ENCODE results near the gene NUTM2D. TPM values are rescaled to one million over a fixed set of nuclear protein-coding genes. Genes with fewer than 3 reads are reported as not detected.

The NUTM2D gene, protein sequence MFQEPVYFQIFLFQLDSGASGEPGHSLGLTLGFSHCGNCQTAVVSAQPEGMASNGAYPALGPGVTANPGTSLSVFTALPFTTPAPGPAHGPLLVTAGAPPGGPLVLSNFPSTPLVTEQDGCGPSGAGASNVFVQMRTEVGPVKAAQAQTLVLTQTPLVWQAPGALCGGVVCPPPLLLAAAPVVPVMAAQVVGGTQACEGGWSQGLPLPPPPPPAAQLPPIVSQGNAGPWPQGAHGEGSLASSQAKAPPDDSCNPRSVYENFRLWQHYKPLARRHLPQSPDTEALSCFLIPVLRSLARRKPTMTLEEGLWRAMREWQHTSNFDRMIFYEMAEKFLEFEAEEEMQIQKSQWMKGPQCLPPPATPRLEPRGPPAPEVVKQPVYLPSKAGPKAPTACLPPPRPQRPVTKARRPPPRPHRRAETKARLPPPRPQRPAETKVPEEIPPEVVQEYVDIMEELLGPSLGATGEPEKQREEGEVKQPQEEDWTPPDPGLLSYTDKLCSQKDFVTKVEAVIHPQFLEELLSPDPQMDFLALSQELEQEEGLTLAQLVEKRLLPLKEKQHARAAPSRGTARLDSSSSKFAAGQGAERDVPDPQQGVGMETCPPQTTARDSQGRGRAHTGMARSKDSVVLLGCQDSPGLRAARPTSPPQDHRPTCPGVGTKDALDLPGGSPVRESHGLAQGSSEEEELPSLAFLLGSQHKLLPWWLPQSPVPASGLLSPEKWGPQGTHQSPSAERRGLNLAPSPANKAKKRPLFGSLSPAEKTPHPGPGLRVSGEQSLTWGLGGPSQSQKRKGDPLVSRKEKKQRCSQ
- 1.4 and 1.5 TPM in 2 replicates for total RNA-seq

DNA sequence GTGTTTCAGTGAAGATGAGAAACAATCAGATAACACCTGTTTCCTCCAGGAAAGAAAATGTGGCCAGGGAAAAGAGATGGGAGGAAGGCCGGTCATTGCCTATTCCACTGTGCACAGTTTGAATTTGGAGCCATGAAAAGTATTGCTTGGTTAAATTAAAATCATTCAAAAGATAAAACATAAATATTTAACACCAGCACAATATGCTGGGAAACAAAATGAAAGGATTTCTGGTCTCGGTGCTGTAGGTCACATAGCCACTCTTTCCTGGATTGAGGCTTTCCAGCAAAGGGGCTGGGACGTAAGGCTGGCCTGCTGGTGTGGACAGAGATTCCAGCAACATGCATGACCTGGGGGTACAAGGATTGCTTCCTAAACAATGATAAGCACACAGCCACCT is at the start of gene NUTM2D:
Gene NUTM2D (plus strand): TSS at position 301 of the 400 bp plus-strand sequence. CDS start 522 bp downstream, outside the sequence.

Other genes starting within 250 kb of the NUTM2D start
- gene NUTM2A, start 132.3 kb upstream of the NUTM2D start, total RNA-seq = 0.28 and 0.37 TPM in 2 replicates
- 32.4 and 40.0 TPM in 2 replicates for gene MINPP1, start 147.1 kb downstream of the NUTM2D start, total RNA-seq

All from smooth muscle cell of bladder (primary cell).